GM23248 (cell line): ENCODE results near the gene SEC23IP. TPM values are rescaled to one million over a fixed set of nuclear protein-coding genes. Genes with fewer than 3 reads are reported as not detected.
"Not testable (repeated sequence)": the region's sequence is repeated elsewhere in the genome, so short reads cannot be mapped to it uniquely, and the experiment has no call there.

Experiments
- DNase-seq: peaks from one replicate; pipeline ENCODE4 v3.0.0-alpha.2; 2015
- H2AFZ ChIP-seq: fragments of 200-600 bp; sonication (generic); 2 replicates; pipeline ENCODE4 v1.6.1; 2016; ENCODE audit warnings: antibody characterized with exemption
- H3F3A ChIP-seq: fragments of 200-600 bp; sonication (generic); 2 replicates; pipeline ENCODE4 v1.6.1; 2016; ENCODE audit warnings: mild to moderate bottlenecking, antibody characterized with exemption, mixed run types; ENCODE audit not compliant: insufficient read depth
- H3K27ac ChIP-seq: fragments of 200-600 bp; sonication (generic); 2 replicates; pipeline ENCODE4 v1.5.1; 2016; ENCODE audit warnings: mild to moderate bottlenecking
- H3K27me3 ChIP-seq: fragments of 200-600 bp; sonication (generic); replicated peaks from 2 replicates; pipeline ENCODE4 v1.6.1; 2016; ENCODE audit warnings: mild to moderate bottlenecking; ENCODE audit not compliant: insufficient read depth
- H3K36me3 ChIP-seq: fragments of 200-600 bp; sonication (generic); 2 replicates; pipeline ENCODE4 v1.6.1; 2016; ENCODE audit warnings: low read depth, mild to moderate bottlenecking
- H3K4me1 ChIP-seq: fragments of 200-600 bp; sonication (generic); 2 replicates; pipeline ENCODE4 v1.6.1; 2016; ENCODE audit warnings: mild to moderate bottlenecking; ENCODE audit not compliant: insufficient read depth
- H3K4me2 ChIP-seq: fragments of 200-600 bp; sonication (generic); one replicate; pipeline ENCODE4 v1.6.1; 2016; ENCODE audit warnings: mild to moderate bottlenecking; ENCODE audit not compliant: unreplicated experiment
- H3K4me3 ChIP-seq: fragments of 200-600 bp; sonication (generic); 2 replicates; pipeline ENCODE4 v1.5.1; 2016; ENCODE audit warnings: mild to moderate bottlenecking
- H3K79me2 ChIP-seq: fragments of 200-600 bp; sonication (generic); 2 replicates; pipeline ENCODE4 v1.6.1; 2016; ENCODE audit warnings: mild to moderate bottlenecking; ENCODE audit not compliant: insufficient read depth
- H3K9ac ChIP-seq: fragments of 200-600 bp; sonication (generic); 2 replicates; pipeline ENCODE4 v1.6.1; 2016; ENCODE audit warnings: mild to moderate bottlenecking
- H3K9me2 ChIP-seq: fragments of 200-600 bp; sonication (generic); 2 replicates; pipeline ENCODE4 v1.6.1; 2016; ENCODE audit warnings: mixed run types, mild to moderate bottlenecking, moderate library complexity; ENCODE audit not compliant: insufficient read depth
- H3K9me3 ChIP-seq: fragments of 200-600 bp; sonication (generic); one replicate; pipeline ENCODE4 v1.6.1; 2017; ENCODE audit warnings: low read depth
- H4K20me1 ChIP-seq: fragments of 200-600 bp; sonication (generic); 2 replicates; pipeline ENCODE4 v1.6.0; 2016; ENCODE audit not compliant: insufficient read depth
- EZH2 ChIP-seq: fragments of 200-600 bp; sonication (generic); IDR thresholded peaks from 2 replicates; pipeline ENCODE4 v1.6.1; 2018; ENCODE audit warnings: antibody characterized with exemption, mild to moderate bottlenecking; ENCODE audit not compliant: insufficient read depth, poor library complexity, severe bottlenecking
- EZH2phosphoT487 ChIP-seq: fragments of 200-600 bp; sonication (generic); IDR thresholded peaks from 2 replicates; pipeline ENCODE4 v1.6.1; 2018; ENCODE audit warnings: antibody characterized with exemption, moderate library complexity, mild to moderate bottlenecking, low read depth; ENCODE audit not compliant: insufficient read depth
- WGBS, 2 experiments: methylation state at CpG; one replicate each; pipeline ENCODE4 v1.1.6; 2015 to 2017; ENCODE audit warnings: low lambda C conversion rate in 2 of 2, low coverage in 1 of 2; ENCODE audit errors: missing lambda C conversion rate in 2 of 2; 5-methylcytosine and 5-hydroxymethylcytosine counted together
- in situ Hi-C: fragments of 300-500 bp; cut with MboI; formaldehyde crosslinking; loops from 2 replicates; pipeline ENCODE4 v1.15.0; 2020
- polyA plus RNA-seq: library from polyadenylated mRNA; unstranded; fragments of >200 nt; fragmentation: Nextera tagmentation; extraction: Ambion mirVana; gene quantifications from 2 replicates; pipeline ENCODE4 v1.2.1, GENCODE V29; 2016
- total RNA-seq: library from RNA; depleted of rRNA; stranded (reverse); fragments of >200 nt; shearing (Covaris generic); gene quantifications from 2 replicates; pipeline ENCODE4 v1.2.3, GENCODE V29; 2014

SEC23IP gene
- total and polyA plus RNA-seq, 2 experiments from 2014 or later: 23.6 to 55.0 TPM

DNA sequence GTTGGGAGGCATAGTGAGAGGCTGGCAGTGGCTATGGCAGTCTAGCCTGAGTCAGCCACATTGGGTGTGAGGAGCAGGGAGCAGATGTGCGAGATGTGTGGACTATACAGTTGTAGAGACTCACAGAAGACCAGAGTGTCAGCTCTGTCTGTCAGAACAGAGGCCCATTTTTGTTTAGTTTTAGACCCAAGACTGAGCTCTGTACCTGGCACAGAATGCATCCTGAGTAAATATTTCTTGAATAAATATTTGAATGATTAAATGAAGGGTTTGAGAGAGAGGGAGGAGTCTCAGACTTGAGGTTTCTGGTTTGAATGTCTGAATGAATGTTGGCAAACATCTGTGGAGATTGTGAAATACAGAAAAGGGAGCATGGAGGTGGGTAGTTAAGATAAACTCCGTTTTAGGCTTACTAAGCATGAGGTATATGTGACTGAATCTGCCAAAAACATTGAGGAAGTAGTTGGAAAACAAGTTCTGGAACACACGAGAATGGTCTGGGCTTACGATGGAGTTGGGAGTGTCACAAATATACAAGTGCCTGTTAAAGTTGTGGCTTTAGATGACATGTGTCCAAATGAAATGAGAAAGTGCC, 3.6 kb downstream of the SEC23IP start:
- Histone ChIP-seq H3K9me3 (no peaks in the 10 kb centered on the region), H3K36me3 (peaks cover 14% of the 10 kb centered on the region), H2AFZ (no peak overlapping the region), H3K27me3 (no peaks in the 10 kb centered on the region), H3K27ac (peak overlapping the region; percentile 56), H3K4me2 (peak overlapping the region; percentile 76), H3K4me1 (peaks cover 35% of the 10 kb centered on the region), H3F3A (peaks cover 53% of the 10 kb centered on the region), H3K9me2 (no peaks in the 10 kb centered on the region), H3K4me3 (peak overlapping the region; percentile 38), H3K79me2 (peaks cover 92% of the 10 kb centered on the region), H4K20me1 (peaks cover 17% of the 10 kb centered on the region; the same call in 1 of the 2 replicates), H3K9ac (peak overlapping the region; percentile 38)
- 1 to 3% methylated on average over 4 of the region's 4 CpGs for WGBS, 2 experiments
- TF ChIP-seq EZH2phosphoT487 (no peak), EZH2 (no peak)
- DNase-seq: peak; percentile 90
- in situ Hi-C loops: no loop called here

DNA sequence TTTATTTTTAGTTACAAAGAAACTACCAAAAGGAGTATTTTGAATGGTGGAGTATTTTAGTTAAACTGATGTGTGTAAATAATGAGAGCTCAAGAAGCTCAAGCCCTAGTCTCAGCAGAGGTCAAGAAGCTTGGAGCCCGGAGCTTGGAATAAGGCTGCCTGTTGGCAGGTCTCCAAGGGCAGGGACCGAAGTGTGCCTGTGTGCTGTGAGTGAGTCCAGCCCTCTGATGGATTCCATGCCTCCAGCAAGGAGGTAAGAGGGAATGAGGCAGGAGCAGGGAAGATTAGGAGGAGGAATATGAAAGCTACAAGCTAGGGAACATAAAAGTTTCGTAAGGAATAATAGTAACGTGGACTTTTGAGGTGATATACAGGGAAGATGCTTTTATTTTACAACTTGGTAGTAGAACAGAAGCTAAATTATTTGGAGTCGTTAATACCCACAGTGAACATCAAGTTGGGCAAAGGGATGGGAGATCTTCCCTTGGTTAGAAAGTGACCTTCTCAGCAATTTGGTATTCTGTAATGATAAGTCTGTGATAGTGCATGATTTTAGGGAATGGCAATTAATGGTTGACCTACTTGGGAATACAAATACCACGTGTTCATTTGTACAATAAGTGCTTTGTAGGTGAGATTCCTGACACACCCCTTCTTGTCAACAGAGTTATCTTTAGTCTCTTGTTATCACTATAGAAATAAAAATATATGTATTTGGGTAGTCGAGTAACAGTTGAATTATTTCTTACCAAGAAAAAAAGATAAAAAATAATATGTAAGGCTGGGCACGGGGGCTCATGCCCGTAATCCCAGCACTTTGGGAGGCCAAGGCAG, 4.6 kb downstream of the SEC23IP start:
- WGBS, 2 experiments: 59 to 64% methylated on average over 9 of the region's 9 CpGs
- Histone ChIP-seq H3K27me3 (no peaks in the 10 kb centered on the region), H3K36me3 (peaks cover 14% of the 10 kb centered on the region), H3K4me1 (peaks cover 35% of the 10 kb centered on the region), H3K4me3 (peak overlapping the region; percentile 38), H3K79me2 (peaks cover 92% of the 10 kb centered on the region), H2AFZ (no peak overlapping the region), H3K9ac (peak overlapping the region; percentile 38), H3K27ac (peak overlapping the region; percentile 56), H3K9me3 (no peaks in the 10 kb centered on the region), H3F3A (peaks cover 53% of the 10 kb centered on the region), H3K9me2 (no peaks in the 10 kb centered on the region), H4K20me1 (peaks cover 17% of the 10 kb centered on the region; the same call in 1 of the 2 replicates), H3K4me2 (peak overlapping the region; percentile 76)
- peak; percentile 53 for DNase-seq
- in situ Hi-C loops: no loop called here
- TF ChIP-seq EZH2phosphoT487: no peak
- TF ChIP-seq EZH2: no peak

DNA sequence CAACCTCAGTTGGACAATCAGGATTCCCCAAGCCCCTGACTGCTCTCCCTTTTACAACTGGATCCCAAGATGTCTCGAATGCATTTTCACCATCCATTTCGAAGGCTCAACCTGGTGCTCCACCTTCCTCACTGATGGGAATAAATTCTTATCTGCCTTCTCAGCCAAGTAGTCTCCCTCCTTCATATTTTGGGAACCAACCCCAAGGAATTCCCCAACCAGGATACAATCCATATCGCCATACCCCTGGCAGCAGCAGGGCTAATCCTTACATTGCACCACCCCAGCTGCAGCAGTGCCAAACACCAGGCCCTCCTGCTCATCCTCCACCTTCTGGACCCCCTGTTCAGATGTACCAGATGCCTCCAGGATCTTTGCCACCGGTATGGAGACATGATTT, 6.0 kb downstream of the SEC23IP start:
- Histone ChIP-seq H4K20me1 (peaks cover 17% of the 10 kb centered on the region; the same call in 1 of the 2 replicates), H3K9me2 (no peaks in the 10 kb centered on the region), H3K9ac (no peak overlapping the region), H3F3A (peaks cover 53% of the 10 kb centered on the region), H3K27ac (no peak overlapping the region), H3K79me2 (peaks cover 93% of the 10 kb centered on the region), H3K36me3 (peaks cover 24% of the 10 kb centered on the region), H3K4me1 (peaks cover 34% of the 10 kb centered on the region), H2AFZ (no peak overlapping the region), H3K9me3 (no peaks in the 10 kb centered on the region), H3K4me3 (no peak overlapping the region), H3K4me2 (no peak overlapping the region), H3K27me3 (no peaks in the 10 kb centered on the region)
- TF ChIP-seq EZH2phosphoT487 (no peak), EZH2 (no peak)
- in situ Hi-C loops: no loop called here
- WGBS, 2 experiments: 91 to 95% methylated on average over 4 of the region's 4 CpGs
- no peak for DNase-seq

DNA sequence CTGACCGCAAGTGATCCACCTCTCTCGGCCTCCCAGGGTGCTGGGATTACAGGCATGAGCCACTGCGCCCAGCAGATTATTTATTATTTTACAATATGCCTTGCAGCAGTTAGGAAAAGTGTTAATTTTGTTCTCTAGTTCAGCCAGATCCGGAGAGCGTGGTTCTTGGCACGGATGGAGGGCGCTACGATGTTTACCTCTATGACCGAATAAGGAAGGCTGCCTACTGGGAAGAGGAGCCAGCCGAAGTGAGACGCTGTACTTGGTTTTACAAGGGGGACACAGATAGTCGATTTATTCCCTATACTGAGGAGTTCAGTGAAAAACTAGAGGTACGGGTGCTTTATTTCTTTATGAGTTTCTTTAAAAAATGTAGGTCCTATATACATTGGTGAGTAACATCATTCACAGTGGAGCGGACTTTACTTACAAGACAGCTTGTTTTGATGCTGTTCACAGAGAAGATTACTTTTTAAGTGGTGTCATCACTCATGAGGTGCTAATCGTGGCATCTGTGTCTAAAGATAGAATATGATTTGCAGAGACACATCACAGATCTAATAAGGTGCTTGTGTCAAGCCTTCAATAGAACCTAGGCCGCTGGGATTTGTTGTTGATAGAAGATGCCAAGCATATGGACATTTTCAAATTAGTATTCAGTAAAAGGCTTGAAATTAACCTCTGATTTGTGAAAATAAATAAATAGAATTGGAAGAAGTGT, 11.6 kb downstream of the SEC23IP start:
- Histone ChIP-seq H3K9ac (no peak overlapping the region), H3K9me3 (no peaks in the 10 kb centered on the region), H2AFZ (no peak overlapping the region), H3K27ac (no peak overlapping the region), H3K36me3 (peaks cover 42% of the 10 kb centered on the region), H4K20me1 (0 out of 2 replicates have a peak, but pooled peaks cover 1% of the 10 kb centered on the region), H3K4me2 (no peak overlapping the region), H3K9me2 (no peaks in the 10 kb centered on the region), H3F3A (peaks cover 11% of the 10 kb centered on the region), H3K27me3 (no peaks in the 10 kb centered on the region), H3K4me1 (peaks cover 8% of the 10 kb centered on the region), H3K79me2 (peaks cover 98% of the 10 kb centered on the region), H3K4me3 (no peak overlapping the region)
- 90 to 91% methylated on average over 16 of the region's 16 CpGs for WGBS, 2 experiments
- in situ Hi-C loops: no loop called here
- DNase-seq: no peak
- TF ChIP-seq EZH2phosphoT487 (no peak), EZH2 (no peak)

DNA sequence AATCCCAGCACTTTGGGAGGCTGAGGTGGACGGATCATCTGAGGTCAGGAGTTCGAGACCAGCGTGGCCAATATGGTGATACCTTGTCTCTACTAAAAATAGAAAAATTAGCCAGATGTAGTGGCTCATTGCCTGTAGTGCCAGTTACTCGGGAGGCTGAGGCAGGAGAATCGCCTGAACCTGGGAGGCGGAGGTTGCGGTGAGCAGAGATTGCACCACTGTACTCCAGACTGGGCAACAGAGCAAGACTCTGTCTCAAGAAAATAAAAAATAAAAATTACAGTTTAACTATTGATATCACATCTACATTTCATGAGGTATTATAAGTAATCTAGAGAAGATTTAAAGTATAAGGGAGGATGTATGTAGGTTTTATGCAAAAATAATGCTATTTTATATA, 15.2 kb downstream of the SEC23IP start:
- Histone ChIP-seq H3K79me2 (peaks cover 72% of the 10 kb centered on the region), H3K27ac (peak overlapping the region; percentile 25; the same call in 1 of the 2 replicates), H3K36me3 (peaks cover 61% of the 10 kb centered on the region)
- H3K4me3 ChIP-seq, H3F3A ChIP-seq, DNase-seq, H3K9me3 ChIP-seq, H3K9me2 ChIP-seq, H3K4me1 ChIP-seq, H3K27me3 ChIP-seq, H4K20me1 ChIP-seq, H3K9ac ChIP-seq, H3K4me2 ChIP-seq, H2AFZ ChIP-seq, in situ Hi-C loops: not testable (repeated sequence)
- WGBS, 2 experiments: 95 to 99% methylated on average over 7 of the region's 7 CpGs
